K562 (cell line): ENCODE data around the gene ARL8A.

Experiments
- MCM7 ChIP-seq, 2 experiments: fragments of 450-650 bp; IDR thresholded peaks; 2 replicates each; pipeline ENCODE4 v1.6.1; 2016 to 2018
- MTA2 ChIP-seq: fragments of 450-650 bp; IDR thresholded peaks from 2 replicates; pipeline ENCODE4 v1.6.1; 2016; ENCODE audit warnings: low read depth
- RCOR1 ChIP-seq, 2 experiments: IDR thresholded peaks; 2 replicates each; pipeline ENCODE4 v1.6.1; 2012; ENCODE audit warnings: low read depth in 2 of 2, low read length in 2 of 2, borderline replicate concordance in 1 of 2, improper control_type of control experiment in 1 of 2
- SIN3A ChIP-seq, 2 experiments: fragments of 150-350 bp in 1 of 2; IDR thresholded peaks; 2 replicates each; pipeline ENCODE4 v1.6.1; 2011 to 2016; ENCODE audit warnings: borderline replicate concordance in 2 of 2, low read depth in 2 of 2, low read length in 2 of 2, mild to moderate bottlenecking in 2 of 2, moderate library complexity in 2 of 2; ENCODE audit not compliant: control insufficient read depth in 1 of 2
- SMARCE1 ChIP-seq: fragments of 450-650 bp; IDR thresholded peaks from 2 replicates; pipeline ENCODE4 v1.7.1; 2016; ENCODE audit warnings: mild to moderate bottlenecking
- SOX6 ChIP-seq: fragments of 450-650 bp; IDR thresholded peaks from 2 replicates; pipeline ENCODE4 v1.6.1; 2014; ENCODE audit warnings: mild to moderate bottlenecking
- SP1 ChIP-seq: sonication (generic); formaldehyde crosslinking; IDR thresholded peaks from 2 replicates; pipeline ENCODE4 v1.8.1; 2022; ENCODE audit warnings: mild to moderate bottlenecking, missing genetic modification reagents
- TAF1 ChIP-seq: IDR thresholded peaks from 2 replicates; pipeline ENCODE4 v1.6.1; 2011; ENCODE audit warnings: mild to moderate bottlenecking, low read length, moderate library complexity; ENCODE audit not compliant: insufficient read depth, control insufficient read depth, severe bottlenecking; ENCODE audit errors: extremely low read depth
- TAF7 ChIP-seq: fragments of 450-650 bp; IDR thresholded peaks from 2 replicates; pipeline ENCODE4 v1.6.1; 2016; ENCODE audit warnings: missing genetic modification characterization, missing compliant biosample characterization
- TEAD4 ChIP-seq, 2 experiments: sonication (generic) in 1 of 2; formaldehyde crosslinking in 1 of 2; IDR thresholded peaks; 2 replicates each; pipeline versions ENCODE4 v1.6.1 to v1.8.0; 2012 to 2022; ENCODE audit warnings: borderline replicate concordance in 1 of 2, inconsistent platforms in 1 of 2, low read length in 1 of 2, mild to moderate bottlenecking in 1 of 2, missing genetic modification reagents in 1 of 2
- ZBTB7A ChIP-seq: IDR thresholded peaks from 2 replicates; pipeline ENCODE4 v1.6.1; 2011; ENCODE audit warnings: low read depth, mild to moderate bottlenecking, low read length, moderate library complexity, borderline replicate concordance; ENCODE audit not compliant: control insufficient read depth
- TF ChIP-seq, protein P1 (sequence below), 3 experiments: fragments of 200-800 bp in 1 of 3; fragments of 250-450 bp in 1 of 3; fragments of 450-650 bp in 1 of 3; sonication (Bioruptor Pico) in 1 of 3; sonication (Bioruptor generic) in 1 of 3; formaldehyde crosslinking in 1 of 3; IDR thresholded peaks; 2 replicates each; pipeline versions ENCODE4 v1.6.1 to v1.8.0; 2016 to 2022; ENCODE audit warnings: mild to moderate bottlenecking in 2 of 3, missing genetic modification characterization in 2 of 3, missing compliant biosample characterization in 1 of 3, moderate library complexity in 1 of 3
- TF ChIP-seq, protein P2 (sequence below): sonication (generic); formaldehyde crosslinking; IDR thresholded peaks from 2 replicates; pipeline ENCODE4 v1.4.0; 2020; ENCODE audit warnings: mild to moderate bottlenecking, missing genetic modification reagents

DNA sequence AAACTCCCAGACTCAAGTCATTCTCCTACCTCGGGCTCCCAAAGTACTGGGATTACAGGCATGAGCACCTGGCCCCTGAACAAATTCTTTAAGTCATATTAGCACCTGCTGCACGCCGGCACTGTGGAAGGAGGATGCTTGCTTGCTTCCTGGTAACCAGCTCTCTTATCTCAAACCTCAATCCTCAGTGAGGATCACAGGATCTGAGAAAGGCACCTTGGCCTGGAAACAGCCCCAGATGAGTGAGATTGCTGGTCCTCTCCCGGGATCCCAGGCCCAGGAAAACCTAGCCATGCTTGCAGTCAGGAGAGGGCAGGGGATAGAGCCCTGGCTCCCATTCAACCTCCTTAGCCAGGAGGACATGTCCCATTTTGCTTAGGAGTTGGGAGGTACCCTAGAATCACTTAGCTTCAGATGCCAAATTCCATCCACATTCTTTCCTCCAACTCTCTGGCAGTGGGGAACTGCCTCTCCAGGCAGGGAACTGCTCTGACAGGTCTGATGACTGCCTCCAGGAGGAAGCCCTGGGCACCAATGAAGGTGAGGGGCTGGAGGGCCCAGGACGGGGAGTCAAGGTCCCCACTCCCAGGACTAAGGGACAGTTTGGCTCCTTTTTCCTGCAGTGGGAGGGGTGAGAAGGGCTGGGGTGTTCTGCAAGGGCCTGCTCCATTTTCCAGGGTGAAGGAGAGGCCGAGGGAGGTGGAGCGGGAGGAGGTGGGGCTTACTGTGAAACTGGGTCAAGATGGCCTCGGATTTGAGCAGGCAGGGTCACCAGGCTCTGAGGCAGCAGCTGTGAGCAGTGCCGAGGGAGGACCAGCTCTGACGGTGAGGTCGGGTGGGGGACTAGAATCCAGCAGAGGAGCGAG, 12.3 kb downstream of the ARL8A start:
- TF ChIP-seq SIN3A (IDR thresholded peaks at IDR 0.05; ENCODE audit: borderline replicate concordance in 2 of 2, control insufficient read depth in 1 of 2, low read depth in 2 of 2, low read length in 2 of 2) (no peak), TAF7 (tag) (no peak), SP1 (CRISPR knock-in tag) (no peak), MCM7 (IDR thresholded peaks at IDR 0.05) (no peak), TEAD4 (IDR thresholded peaks at IDR 0.05; ENCODE audit: low read length) (no peak), TEAD4 (CRISPR knock-in tag; IDR thresholded peaks at IDR 0.05; ENCODE audit: borderline replicate concordance) (no peak), TAF1 (no peak), SMARCE1 (no peak), MTA2 (no peak), SOX6 (no peak), ZBTB7A (no peak), RCOR1 (IDR thresholded peaks at IDR 0.05; ENCODE audit: borderline replicate concordance in 1 of 2, low read depth in 2 of 2, low read length in 2 of 2) (no peak)
- TF ChIP-seq, protein P1, sequence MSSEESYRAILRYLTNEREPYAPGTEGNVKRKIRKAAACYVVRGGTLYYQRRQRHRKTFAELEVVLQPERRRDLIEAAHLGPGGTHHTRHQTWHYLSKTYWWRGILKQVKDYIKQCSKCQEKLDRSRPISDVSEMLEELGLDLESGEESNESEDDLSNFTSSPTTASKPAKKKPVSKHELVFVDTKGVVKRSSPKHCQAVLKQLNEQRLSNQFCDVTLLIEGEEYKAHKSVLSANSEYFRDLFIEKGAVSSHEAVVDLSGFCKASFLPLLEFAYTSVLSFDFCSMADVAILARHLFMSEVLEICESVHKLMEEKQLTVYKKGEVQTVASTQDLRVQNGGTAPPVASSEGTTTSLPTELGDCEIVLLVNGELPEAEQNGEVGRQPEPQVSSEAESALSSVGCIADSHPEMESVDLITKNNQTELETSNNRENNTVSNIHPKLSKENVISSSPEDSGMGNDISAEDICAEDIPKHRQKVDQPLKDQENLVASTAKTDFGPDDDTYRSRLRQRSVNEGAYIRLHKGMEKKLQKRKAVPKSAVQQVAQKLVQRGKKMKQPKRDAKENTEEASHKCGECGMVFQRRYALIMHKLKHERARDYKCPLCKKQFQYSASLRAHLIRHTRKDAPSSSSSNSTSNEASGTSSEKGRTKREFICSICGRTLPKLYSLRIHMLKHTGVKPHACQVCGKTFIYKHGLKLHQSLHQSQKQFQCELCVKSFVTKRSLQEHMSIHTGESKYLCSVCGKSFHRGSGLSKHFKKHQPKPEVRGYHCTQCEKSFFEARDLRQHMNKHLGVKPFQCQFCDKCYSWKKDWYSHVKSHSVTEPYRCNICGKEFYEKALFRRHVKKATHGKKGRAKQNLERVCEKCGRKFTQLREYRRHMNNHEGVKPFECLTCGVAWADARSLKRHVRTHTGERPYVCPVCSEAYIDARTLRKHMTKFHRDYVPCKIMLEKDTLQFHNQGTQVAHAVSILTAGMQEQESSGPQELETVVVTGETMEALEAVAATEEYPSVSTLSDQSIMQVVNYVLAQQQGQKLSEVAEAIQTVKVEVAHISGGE (CRISPR knock-in tag; IDR thresholded peaks at IDR 0.05) = no peak
- TF ChIP-seq, protein P2, sequence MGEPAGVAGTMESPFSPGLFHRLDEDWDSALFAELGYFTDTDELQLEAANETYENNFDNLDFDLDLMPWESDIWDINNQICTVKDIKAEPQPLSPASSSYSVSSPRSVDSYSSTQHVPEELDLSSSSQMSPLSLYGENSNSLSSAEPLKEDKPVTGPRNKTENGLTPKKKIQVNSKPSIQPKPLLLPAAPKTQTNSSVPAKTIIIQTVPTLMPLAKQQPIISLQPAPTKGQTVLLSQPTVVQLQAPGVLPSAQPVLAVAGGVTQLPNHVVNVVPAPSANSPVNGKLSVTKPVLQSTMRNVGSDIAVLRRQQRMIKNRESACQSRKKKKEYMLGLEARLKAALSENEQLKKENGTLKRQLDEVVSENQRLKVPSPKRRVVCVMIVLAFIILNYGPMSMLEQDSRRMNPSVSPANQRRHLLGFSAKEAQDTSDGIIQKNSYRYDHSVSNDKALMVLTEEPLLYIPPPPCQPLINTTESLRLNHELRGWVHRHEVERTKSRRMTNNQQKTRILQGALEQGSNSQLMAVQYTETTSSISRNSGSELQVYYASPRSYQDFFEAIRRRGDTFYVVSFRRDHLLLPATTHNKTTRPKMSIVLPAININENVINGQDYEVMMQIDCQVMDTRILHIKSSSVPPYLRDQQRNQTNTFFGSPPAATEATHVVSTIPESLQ = no peak
